IPS-15b (cell line): ENCODE results near the gene CCDC158.
A peak's percentile ranks its signal among the peaks of the same experiment; 100 is the strongest.

Experiments used
- H3K27me3 ChIP-seq: one replicate; pipeline ENCODE4 v1.6.1; 2013; ENCODE audit warnings: low read length; ENCODE audit not compliant: control insufficient read depth, insufficient read depth
- H3K36me3 ChIP-seq: one replicate; pipeline ENCODE4 v1.6.1; 2013; ENCODE audit warnings: low read length; ENCODE audit not compliant: control insufficient read depth, insufficient read depth
- H3K4me1 ChIP-seq: one replicate; pipeline ENCODE4 v1.6.1; 2013; ENCODE audit warnings: mild to moderate bottlenecking, low read length; ENCODE audit not compliant: control insufficient read depth, insufficient read depth
- H3K4me3 ChIP-seq: one replicate; pipeline ENCODE4 v1.5.1; 2013; ENCODE audit warnings: low read depth, low read length
- H3K9ac ChIP-seq: one replicate; pipeline ENCODE4 v1.6.1; 2013; ENCODE audit warnings: low read depth, mild to moderate bottlenecking, low read length
- H3K9me3 ChIP-seq: one replicate; pipeline ENCODE4 v1.6.1; 2013; ENCODE audit warnings: mild to moderate bottlenecking, low read length; ENCODE audit not compliant: control insufficient read depth, insufficient read depth

The CCDC158 gene

GRCh38 chr4:76448211-76448610, 27.3 kb upstream of the CCDC158 start:
- Histone ChIP-seq H3K36me3 (no peaks in the 10 kb centered on the region), H3K9ac (no peak overlapping the region), H3K4me3 (no peak overlapping the region), H3K9me3 (no peaks in the 10 kb centered on the region), H3K4me1 (peaks cover 3% of the 10 kb centered on the region), H3K27me3 (no peaks in the 10 kb centered on the region)

- Histone ChIP-seq H3K9ac (no peak overlapping the region), H3K4me1 (peaks cover 9% of the 10 kb centered on the region), H3K27me3 (no peaks in the 10 kb centered on the region), H3K36me3 (no peaks in the 10 kb centered on the region), H3K9me3 (no peaks in the 10 kb centered on the region), H3K4me3 (no peak overlapping the region)
These were observed 26.5 kb upstream of the CCDC158 start for GRCh38 chr4:76447393-76447851.

GRCh38 chr4:76445911-76446310, 25.0 kb upstream of the CCDC158 start:
- Histone ChIP-seq H3K9ac (no peak overlapping the region), H3K4me3 (no peak overlapping the region), H3K27me3 (no peaks in the 10 kb centered on the region), H3K36me3 (no peaks in the 10 kb centered on the region), H3K4me1 (peaks cover 9% of the 10 kb centered on the region), H3K9me3 (no peaks in the 10 kb centered on the region)

GRCh38 chr4:76443376-76443775, 22.4 kb upstream of the CCDC158 start:
- no peaks in the 10 kb centered on the region for H3K27me3 ChIP-seq
- no peaks in the 10 kb centered on the region for H3K36me3 ChIP-seq
- H3K9ac ChIP-seq: no peak overlapping the region
- no peaks in the 10 kb centered on the region for H3K9me3 ChIP-seq
- peaks cover 9% of the 10 kb centered on the region for H3K4me1 ChIP-seq
- H3K4me3 ChIP-seq: no peak overlapping the region

GRCh38 chr4:76442807-76443206, 21.9 kb upstream of the CCDC158 start:
- no peaks in the 10 kb centered on the region for H3K36me3 ChIP-seq
- no peaks in the 10 kb centered on the region for H3K9me3 ChIP-seq
- H3K9ac ChIP-seq: no peak overlapping the region
- no peaks in the 10 kb centered on the region for H3K27me3 ChIP-seq
- no peak overlapping the region for H3K4me3 ChIP-seq
- peaks cover 9% of the 10 kb centered on the region for H3K4me1 ChIP-seq

GRCh38 chr4:76441881-76442280, 20.9 kb upstream of the CCDC158 start:
- H3K27me3 ChIP-seq: no peaks in the 10 kb centered on the region
- H3K9me3 ChIP-seq: no peaks in the 10 kb centered on the region
- no peaks in the 10 kb centered on the region for H3K36me3 ChIP-seq
- H3K9ac ChIP-seq: no peak overlapping the region
- no peak overlapping the region for H3K4me3 ChIP-seq
- peaks cover 9% of the 10 kb centered on the region for H3K4me1 ChIP-seq

GRCh38 chr4:76439491-76439890, 18.6 kb upstream of the CCDC158 start:
- Histone ChIP-seq H3K9me3 (no peaks in the 10 kb centered on the region), H3K4me3 (no peak overlapping the region), H3K27me3 (no peaks in the 10 kb centered on the region), H3K4me1 (peaks cover 15% of the 10 kb centered on the region), H3K9ac (no peak overlapping the region), H3K36me3 (no peaks in the 10 kb centered on the region)

- Histone ChIP-seq H3K9ac (peak overlapping the region; percentile 42), H3K4me3 (peak overlapping the region; percentile 40), H3K9me3 (no peaks in the 10 kb centered on the region), H3K27me3 (no peaks in the 10 kb centered on the region), H3K4me1 (peaks cover 10% of the 10 kb centered on the region), H3K36me3 (no peaks in the 10 kb centered on the region)
These were observed 14.8 kb upstream of the CCDC158 start for GRCh38 chr4:76435528-76436319.

- no peaks in the 10 kb centered on the region for H3K27me3 ChIP-seq
- peak within 1 kb of the TSS; percentile 40 for H3K4me3 ChIP-seq
- H3K36me3 ChIP-seq: no peaks in the 10 kb centered on the region
- H3K4me1 ChIP-seq: peaks cover 10% of the 10 kb centered on the region
- no peaks in the 10 kb centered on the region for H3K9me3 ChIP-seq
- H3K9ac ChIP-seq: peak within 1 kb of the TSS; percentile 42
These were observed 14.1 kb upstream of the CCDC158 start, which contains the start of gene SHROOM3 for GRCh38 chr4:76434901-76435527. Gene SHROOM3 (plus strand): TSS chr4:76435229. CDS start chr4:76436053, 824 bp downstream.

- H3K4me3 ChIP-seq: no peak overlapping the region
- no peaks in the 10 kb centered on the region for H3K27me3 ChIP-seq
- no peak overlapping the region for H3K9ac ChIP-seq
- H3K4me1 ChIP-seq: peaks cover 10% of the 10 kb centered on the region
- no peaks in the 10 kb centered on the region for H3K36me3 ChIP-seq
- H3K9me3 ChIP-seq: no peaks in the 10 kb centered on the region
These were observed 9.8 kb upstream of the CCDC158 start for GRCh38 chr4:76430519-76431388.

- H3K9ac ChIP-seq: no peak overlapping the region
These were observed 8.7 kb upstream of the CCDC158 start for GRCh38 chr4:76429636-76430035.

More at GRCh38 chr4:76429636-76430035, 8.7 kb upstream of the CCDC158 start:
- no peak overlapping the region for H3K4me3 ChIP-seq
- H3K4me1 ChIP-seq: peaks cover 6% of the 10 kb centered on the region
- no peaks in the 10 kb centered on the region for H3K36me3 ChIP-seq
- no peaks in the 10 kb centered on the region for H3K27me3 ChIP-seq
- no peaks in the 10 kb centered on the region for H3K9me3 ChIP-seq
